Fibroblast of skin of right biceps (primary cell): ENCODE data around the gene RFTN1.
A peak's percentile ranks its signal among the peaks of the same experiment; 100 is the strongest.
"Not testable (repeated sequence)": the region's sequence is repeated elsewhere in the genome, so short reads cannot be mapped to it uniquely, and the experiment has no call there.

ENCODE experiments used
- DNase-seq: peaks from one replicate; pipeline ENCODE4 v3.0.0-alpha.2; 2013

Gene RFTN1

GRCh38 chr3:16317561-16317945 lies 195.9 kb downstream of the RFTN1 start:
- DNase-seq, result no peak

GRCh38 chr3:16316847-16317560 lies 196.5 kb downstream of the RFTN1 start:
- no peak for DNase-seq

GRCh38 chr3:16316396-16316795 lies 197.1 kb downstream of the RFTN1 start:
- no peak for DNase-seq

GRCh38 chr3:16315623-16316022 lies 197.9 kb downstream of the RFTN1 start:
- DNase-seq, result no peak

- no peak for DNase-seq
Measured at GRCh38 chr3:16313886-16314645, 199.4 kb downstream of the RFTN1 start.

GRCh38 chr3:16311960-16312451 lies 201.5 kb downstream of the RFTN1 start:
- DNase-seq, result no peak

GRCh38 chr3:16310486-16310885 lies 203.0 kb downstream of the RFTN1 start:
- DNase-seq, result not testable (repeated sequence)

- peak; percentile 32 for DNase-seq
Measured at GRCh38 chr3:16309558-16309957, 203.9 kb downstream of the RFTN1 start.

- DNase-seq, result no peak
Measured at GRCh38 chr3:16308727-16309126, 204.8 kb downstream of the RFTN1 start.

- DNase-seq, result no peak
Measured at GRCh38 chr3:16307832-16308531, 205.5 kb downstream of the RFTN1 start.

GRCh38 chr3:16305111-16305541 lies 208.4 kb downstream of the RFTN1 start:
- DNase-seq, result no peak

- DNase-seq, result no peak
Measured at GRCh38 chr3:16304061-16305010, 209.2 kb downstream of the RFTN1 start.

- DNase-seq, result no peak
Measured at GRCh38 chr3:16303037-16303575, 210.4 kb downstream of the RFTN1 start.

- DNase-seq, result no peak
Measured at GRCh38 chr3:16302082-16302631, 211.3 kb downstream of the RFTN1 start.

- DNase-seq, result no peak
Measured at GRCh38 chr3:16301507-16301906, 212.0 kb downstream of the RFTN1 start.

GRCh38 chr3:16300881-16301359 lies 212.6 kb downstream of the RFTN1 start:
- DNase-seq, result no peak

- DNase-seq, result peak; percentile 21
Measured at GRCh38 chr3:16300307-16300706, 213.2 kb downstream of the RFTN1 start.

- no peak for DNase-seq
Measured at GRCh38 chr3:16299746-16300145, 213.8 kb downstream of the RFTN1 start.

GRCh38 chr3:16298891-16299290 lies 214.6 kb downstream of the RFTN1 start:
- DNase-seq, result no peak

- no peak for DNase-seq
Measured at GRCh38 chr3:16297997-16298885, 215.3 kb downstream of the RFTN1 start.
